Left kidney (tissue), 1 donor: ENCODE data around the gene ADORA3. TPM values are rescaled to one million over a fixed set of nuclear protein-coding genes. Genes with fewer than 3 reads are reported as not detected.

Experiments used
- polyA plus RNA-seq: library from polyadenylated mRNA; unstranded; fragments of 120-200 nt; gene quantifications from one replicate; pipeline ENCODE4 v1.2.1, GENCODE V29; 2013; ENCODE audit not compliant: insufficient read length

The ADORA3 gene
- polyA plus RNA-seq, 1 donor = 0.52 TPM

Other genes with a start within 250 kb of the ADORA3 start
- not detected for gene CHIA, start 212.8 kb downstream of the ADORA3 start, polyA plus RNA-seq
- 5.9 TPM for gene OVGP1, start 75.9 kb downstream of the ADORA3 start, polyA plus RNA-seq
- gene WDR77, start 54.4 kb downstream of the ADORA3 start, polyA plus RNA-seq = 40.2 TPM
- 379 TPM for gene ATP5PB, start 54.2 kb downstream of the ADORA3 start, polyA plus RNA-seq
- gene C1orf162, start 29.6 kb downstream of the ADORA3 start, polyA plus RNA-seq = 6.3 TPM
- gene TMIGD3, start within 50 bp of the ADORA3 start, polyA plus RNA-seq = 0.96 TPM
- gene RAP1A, start 116.2 kb upstream of the ADORA3 start, polyA plus RNA-seq = 75.9 TPM
- 2.2 TPM for gene INKA2, start 235.8 kb upstream of the ADORA3 start, polyA plus RNA-seq